Measurements from ENCODE around the gene STAT4.

STAT4 gene

GRCh38 chr2:191086706-191087105, 64.1 kb downstream of the STAT4 start:
- Histone ChIP-seq H3F3A (ENCODE audit: insufficient read depth) (no peaks in the 10 kb centered on the region), H3K4me2 (ENCODE audit: low read depth, low read length, poor library complexity, severe bottlenecking) (no peak overlapping the region), H4K20me1 (ENCODE audit: low read depth, low read length) (no peaks in the 10 kb centered on the region), H3K9me2 (replicated peaks; ENCODE audit: insufficient read depth, low read length) (no peaks in the 10 kb centered on the region), H3K36me3 (ENCODE audit: low read length) (no peaks in the 10 kb centered on the region), H2AFZ (ENCODE audit: low read depth, low read length, severe bottlenecking) (no peak overlapping the region), H3K27me3 (ENCODE audit: low read length) (no peaks in the 10 kb centered on the region), H3K27ac (ENCODE audit: low read depth, low read length) (no peak overlapping the region), H3K9me3 (ENCODE audit: insufficient read depth, low read length) (no peaks in the 10 kb centered on the region), H3K9ac (ENCODE audit: low read length) (no peak overlapping the region), H3K79me2 (ENCODE audit: insufficient read depth, low read length) (no peaks in the 10 kb centered on the region), H3K4me3 (ENCODE audit: insufficient read depth, low read length, poor library complexity, severe bottlenecking) (no peak overlapping the region)
- TF ChIP-seq EZH2phosphoT487 (conservative IDR thresholded peaks at IDR 0.05; ENCODE audit: low read length) (no peak), CTCF (IDR thresholded peaks at IDR 0.05; ENCODE audit: insufficient read depth, low read length, poor library complexity, severe bottlenecking) (no peak)

GRCh38 chr2:191083540-191083939, 67.3 kb downstream of the STAT4 start:
- no peaks in the 10 kb centered on the region for H3K9me2 ChIP-seq (replicated peaks; ENCODE audit: insufficient read depth, low read length)
- H3K79me2 ChIP-seq (ENCODE audit: insufficient read depth, low read length) = no peaks in the 10 kb centered on the region
- H3K4me2 ChIP-seq (ENCODE audit: low read depth, low read length, poor library complexity, severe bottlenecking) = no peak overlapping the region
- H3F3A ChIP-seq (ENCODE audit: insufficient read depth) = no peaks in the 10 kb centered on the region
- no peaks in the 10 kb centered on the region for H3K27me3 ChIP-seq (ENCODE audit: low read length)
- TF ChIP-seq EZH2phosphoT487 (conservative IDR thresholded peaks at IDR 0.05; ENCODE audit: low read length) = no peak
- TF ChIP-seq CTCF (IDR thresholded peaks at IDR 0.05; ENCODE audit: insufficient read depth, low read length, poor library complexity, severe bottlenecking) = no peak
- no peak overlapping the region for H3K4me3 ChIP-seq (ENCODE audit: insufficient read depth, low read length, poor library complexity, severe bottlenecking)
- no peak overlapping the region for H3K9ac ChIP-seq (ENCODE audit: low read length)
- H3K9me3 ChIP-seq (ENCODE audit: insufficient read depth, low read length) = no peaks in the 10 kb centered on the region
- H3K27ac ChIP-seq (ENCODE audit: low read depth, low read length) = no peak overlapping the region
- H2AFZ ChIP-seq (ENCODE audit: low read depth, low read length, severe bottlenecking) = no peak overlapping the region
- H4K20me1 ChIP-seq (ENCODE audit: low read depth, low read length) = no peaks in the 10 kb centered on the region
- no peaks in the 10 kb centered on the region for H3K36me3 ChIP-seq (ENCODE audit: low read length)

- Histone ChIP-seq H3K27me3 (ENCODE audit: low read length) (no peaks in the 10 kb centered on the region), H3K9ac (ENCODE audit: low read length) (no peak overlapping the region), H3K9me3 (ENCODE audit: insufficient read depth, low read length) (no peaks in the 10 kb centered on the region), H3K27ac (ENCODE audit: low read depth, low read length) (no peak overlapping the region), H3K36me3 (ENCODE audit: low read length) (no peaks in the 10 kb centered on the region), H3K4me2 (ENCODE audit: low read depth, low read length, poor library complexity, severe bottlenecking) (no peak overlapping the region), H4K20me1 (ENCODE audit: low read depth, low read length) (no peaks in the 10 kb centered on the region), H3K9me2 (replicated peaks; ENCODE audit: insufficient read depth, low read length) (no peaks in the 10 kb centered on the region), H3K4me3 (ENCODE audit: insufficient read depth, low read length, poor library complexity, severe bottlenecking) (no peak overlapping the region), H3F3A (ENCODE audit: insufficient read depth) (no peaks in the 10 kb centered on the region), H2AFZ (ENCODE audit: low read depth, low read length, severe bottlenecking) (no peak overlapping the region), H3K79me2 (ENCODE audit: insufficient read depth, low read length) (no peaks in the 10 kb centered on the region)
- TF ChIP-seq CTCF (IDR thresholded peaks at IDR 0.05; ENCODE audit: insufficient read depth, low read length, poor library complexity, severe bottlenecking) (no peak), EZH2phosphoT487 (conservative IDR thresholded peaks at IDR 0.05; ENCODE audit: low read length) (no peak)
These were observed 68.5 kb downstream of the STAT4 start for GRCh38 chr2:191082321-191082720.
